ENCODE results near the gene NECTIN2. TPM values are rescaled to one million over a fixed set of nuclear protein-coding genes. Genes with fewer than 3 reads are reported as not detected.
"Not testable (repeated sequence)": the region's sequence is repeated elsewhere in the genome, so short reads cannot be mapped to it uniquely, and the experiment has no call there.

Gene NECTIN2
- polyA plus RNA-seq, 12 donors = 32.7 to 96.2 (median 44.5) TPM; not detected in 1

- DNase-seq = no peak
Measured at GRCh38 chr19:44904426-44904994, 58.4 kb downstream of the NECTIN2 start.

- no peak for DNase-seq
Measured at GRCh38 chr19:44905437-44906160, 59.5 kb downstream of the NECTIN2 start, which contains the start of gene APOE. APOE (plus strand) TSS chr19:44905796; CDS start chr19:44906625, 829 bp downstream.

- DNase-seq = no peak
Measured at GRCh38 chr19:44907613-44908012, 61.5 kb downstream of the NECTIN2 start.

GRCh38 chr19:44908074-44908835, 62.2 kb downstream of the NECTIN2 start:
- no peak for DNase-seq

GRCh38 chr19:44908836-44909261, 62.8 kb downstream of the NECTIN2 start:
- no peak for DNase-seq

- no peak for DNase-seq
Measured at GRCh38 chr19:44909775-44910174, 63.7 kb downstream of the NECTIN2 start.

- not testable (repeated sequence) for DNase-seq
Measured at GRCh38 chr19:44911896-44912295, 65.8 kb downstream of the NECTIN2 start.

GRCh38 chr19:44912854-44913253, 66.8 kb downstream of the NECTIN2 start:
- no peak for DNase-seq

- DNase-seq = not testable (repeated sequence)
Measured at GRCh38 chr19:44913512-44914432, 67.7 kb downstream of the NECTIN2 start.

GRCh38 chr19:44914433-44915206, 68.5 kb downstream of the NECTIN2 start, which contains the start of gene APOC1:
APOC1 (plus strand) TSS chr19:44914608; CDS start chr19:44914892, 284 bp downstream.
- DNase-seq = peak; percentile 94

- no peak for DNase-seq
Measured at GRCh38 chr19:44924243-44924725, 78.2 kb downstream of the NECTIN2 start.

GRCh38 chr19:44925114-44925891, 79.2 kb downstream of the NECTIN2 start:
- peak; percentile 54 for DNase-seq

GRCh38 chr19:44926245-44927077, 80.4 kb downstream of the NECTIN2 start:
- DNase-seq = not testable (repeated sequence)

GRCh38 chr19:44927746-44928145, 81.6 kb downstream of the NECTIN2 start:
- no peak for DNase-seq

GRCh38 chr19:44930088-44930487, 84.0 kb downstream of the NECTIN2 start:
- DNase-seq = no peak

- DNase-seq = no peak
Measured at GRCh38 chr19:44931541-44931940, 85.4 kb downstream of the NECTIN2 start.
